Tibial nerve (tissue), 4 donors: ENCODE data around the gene DCUN1D2. TPM values are rescaled to one million over a fixed set of nuclear protein-coding genes. Genes with fewer than 3 reads are reported as not detected.

Experiments used
- DNase-seq, 2 donors: peaks; one replicate each; pipeline ENCODE4 v3.0.0-alpha.2; 2019; ENCODE audit warnings: low spot score in 2 of 2
- H3K27ac ChIP-seq, 4 donors: fragments of 200-600 bp; sonication (generic) in 3 of 4; one replicate each; pipeline ENCODE4 v1.5.1; 2017 to 2019; ENCODE audit warnings: mild to moderate bottlenecking in 1 of 4
- H3K27me3 ChIP-seq, 2 donors: fragments of 200-600 bp; sonication (generic) in 1 of 2; one replicate each; pipeline versions ENCODE4 v1.5.1 to v1.6.0; 2017 to 2019
- H3K36me3 ChIP-seq, 3 donors: fragments of 200-600 bp; sonication (generic); one replicate each; pipeline ENCODE4 v1.5.1; 2018 to 2019
- H3K4me1 ChIP-seq, 4 donors: fragments of 200-600 bp; sonication (generic) in 3 of 4; one replicate each; pipeline ENCODE4 v1.5.1; 2017 to 2019
- H3K4me3 ChIP-seq, 4 donors: fragments of 200-600 bp; sonication (generic) in 3 of 4; one replicate each; pipeline ENCODE4 v1.5.1; 2017 to 2019; ENCODE audit warnings: mild to moderate bottlenecking in 1 of 4, moderate library complexity in 1 of 4
- H3K9me3 ChIP-seq, 4 donors: fragments of 200-600 bp; sonication (generic) in 3 of 4; one replicate each; pipeline ENCODE4 v1.5.1; 2017 to 2019
- CTCF ChIP-seq, 5 experiments: fragments of 200-600 bp in 3 of 5; fragments of 450-650 bp in 2 of 5; sonication (generic) in 3 of 5; IDR thresholded peaks; one replicate each; pipeline ENCODE4 v1.5.1; 2016 to 2019; ENCODE audit warnings: antibody characterized with exemption in 5 of 5, mild to moderate bottlenecking in 3 of 5, moderate library complexity in 2 of 5
- EP300 ChIP-seq, 2 donors: sonication (generic); formaldehyde crosslinking; IDR thresholded peaks; one replicate each; pipeline ENCODE4 v1.6.1; 2017; ENCODE audit warnings: antibody characterized with exemption in 2 of 2, mild to moderate bottlenecking in 1 of 2
- POLR2A ChIP-seq, 2 donors: fragments of 450-650 bp; IDR thresholded peaks; one replicate each; pipeline ENCODE4 v1.6.1; 2017; ENCODE audit warnings: antibody characterized with exemption in 2 of 2, mild to moderate bottlenecking in 2 of 2, moderate library complexity in 2 of 2
- WGBS, 2 donors: methylation state at CpG; one replicate each; pipeline ENCODE4 v1.1.5; 2018; 5-methylcytosine and 5-hydroxymethylcytosine counted together
- total RNA-seq, 4 donors: library from RNA; depleted of rRNA; stranded (reverse); fragments of >200 nt; gene quantifications; one replicate each; pipeline ENCODE4 v1.1.0, GENCODE V29; 2016

DCUN1D2 gene
- total RNA-seq, 4 donors from 2014 or later: 16.3 to 28.0 (median 21.0) TPM

GRCh38 chr13:113425941-113426590, 64.4 kb downstream of the DCUN1D2 start:
- no peak for DNase-seq
- no peaks in the 10 kb centered on the region for H3K27me3 ChIP-seq
- H3K36me3 ChIP-seq: no peaks in the 10 kb centered on the region
- no peak for TF ChIP-seq CTCF (IDR thresholded peaks at IDR 0.05)
- TF ChIP-seq POLR2A (IDR thresholded peaks at IDR 0.05): no peak
- no peak for TF ChIP-seq EP300 (IDR thresholded peaks at IDR 0.05)
- 93 to 95% methylated on average over 18 to 22 of the region's 22 CpGs for WGBS, 2 donors
- no peak overlapping the region for H3K27ac ChIP-seq
- no peak overlapping the region for H3K4me3 ChIP-seq
- no peaks in the 10 kb centered on the region for H3K9me3 ChIP-seq
- peaks cover 0 to 13% (median 0%) of the 10 kb centered on the region in 4 donors for H3K4me1 ChIP-seq

- no peak for DNase-seq
- H3K9me3 ChIP-seq: no peaks in the 10 kb centered on the region
- WGBS, 2 donors: 89 to 93% methylated on average over 4 to 10 of the region's 11 CpGs
- H3K4me1 ChIP-seq: peaks cover 0 to 13% (median 0%) of the 10 kb centered on the region in 4 donors
- H3K4me3 ChIP-seq: no peak overlapping the region
- H3K36me3 ChIP-seq: no peaks in the 10 kb centered on the region
- no peak overlapping the region for H3K27ac ChIP-seq
- H3K27me3 ChIP-seq: no peaks in the 10 kb centered on the region
- TF ChIP-seq EP300 (IDR thresholded peaks at IDR 0.05) (no peak), CTCF (IDR thresholded peaks at IDR 0.05) (no peak), POLR2A (IDR thresholded peaks at IDR 0.05) (no peak)
Observed at GRCh38 chr13:113423520-113424163, 66.9 kb downstream of the DCUN1D2 start.

GRCh38 chr13:113422807-113423519, 67.5 kb downstream of the DCUN1D2 start:
- Histone ChIP-seq H3K27me3 (no peaks in the 10 kb centered on the region), H3K4me3 (no peak overlapping the region), H3K27ac (no peak overlapping the region), H3K4me1 (peaks cover 0 to 13% (median 0%) of the 10 kb centered on the region in 4 donors), H3K9me3 (no peaks in the 10 kb centered on the region), H3K36me3 (no peaks in the 10 kb centered on the region)
- 73 to 82% methylated on average over 18 to 26 of the region's 26 CpGs for WGBS, 2 donors
- no peak for DNase-seq
- no peak for TF ChIP-seq EP300 (IDR thresholded peaks at IDR 0.05)
- TF ChIP-seq CTCF (IDR thresholded peaks at IDR 0.05): no peak
- TF ChIP-seq POLR2A (IDR thresholded peaks at IDR 0.05): no peak

GRCh38 chr13:113421673-113422270, 68.7 kb downstream of the DCUN1D2 start:
- Histone ChIP-seq H3K4me3 (peak overlapping the region in 1 of 4 donors; percentile 3), H3K36me3 (no peaks in the 10 kb centered on the region), H3K4me1 (peaks cover 0 to 13% (median 0%) of the 10 kb centered on the region in 4 donors), H3K27me3 (peaks cover 0 to 11% of the 10 kb centered on the region in 2 donors), H3K9me3 (no peaks in the 10 kb centered on the region), H3K27ac (peak overlapping the region in 2 of 4 donors; percentile 56 to 65)
- peak in 1 of 2 donors; percentile 50 for DNase-seq
- 42 to 49% methylated on average over 15 of the region's 15 CpGs for WGBS, 2 donors
- TF ChIP-seq EP300 (IDR thresholded peaks at IDR 0.05): no peak
- no peak for TF ChIP-seq CTCF (IDR thresholded peaks at IDR 0.05)
- no peak for TF ChIP-seq POLR2A (IDR thresholded peaks at IDR 0.05)
